Neural progenitor cell (in vitro differentiated cells): ENCODE results near the gene SLC10A2. TPM values are rescaled to one million over a fixed set of nuclear protein-coding genes. Genes with fewer than 3 reads are reported as not detected.

ENCODE experiments used
- DNase-seq: peaks from one replicate; pipeline ENCODE4 v3.0.0-alpha.2; 2016; ENCODE audit warnings: low spot score
- H2AFZ ChIP-seq: fragments of 200-600 bp; sonication (generic); replicated peaks from 2 replicates; pipeline ENCODE4 v1.6.1; 2016; ENCODE audit warnings: antibody characterized with exemption
- H3F3A ChIP-seq: fragments of 200-600 bp; sonication (generic); 2 replicates; pipeline ENCODE4 v1.6.1; 2016; ENCODE audit warnings: antibody characterized with exemption, low read depth
- H3K27ac ChIP-seq: fragments of 200-600 bp; sonication (generic); 2 replicates; pipeline ENCODE4 v1.5.1; 2016; ENCODE audit warnings: mild to moderate bottlenecking
- H3K27me3 ChIP-seq: fragments of 200-600 bp; sonication (generic); 2 replicates; pipeline ENCODE4 v1.6.1; 2016; ENCODE audit warnings: mild to moderate bottlenecking, moderate library complexity
- H3K36me3 ChIP-seq: fragments of 200-600 bp; sonication (generic); 2 replicates; pipeline ENCODE4 v1.5.1; 2016
- H3K4me1 ChIP-seq: fragments of 200-600 bp; sonication (generic); 2 replicates; pipeline ENCODE4 v1.6.1; 2016; ENCODE audit warnings: mixed run types
- H3K4me2 ChIP-seq: fragments of 200-600 bp; sonication (generic); 2 replicates; pipeline ENCODE4 v1.6.1; 2016
- H3K4me3 ChIP-seq: fragments of 200-600 bp; sonication (generic); 2 replicates; pipeline ENCODE4 v1.5.1; 2016
- H3K79me2 ChIP-seq: fragments of 200-600 bp; sonication (generic); 2 replicates; pipeline ENCODE4 v1.6.1; 2016; ENCODE audit warnings: low read depth
- H3K9ac ChIP-seq: fragments of 200-600 bp; sonication (generic); 2 replicates; pipeline ENCODE4 v1.6.1; 2016
- H3K9me3 ChIP-seq: fragments of 200-600 bp; sonication (generic); 2 replicates; pipeline ENCODE4 v1.5.1; 2016; ENCODE audit warnings: low read depth
- H4K20me1 ChIP-seq: fragments of 200-600 bp; sonication (generic); 2 replicates; pipeline ENCODE4 v1.6.1; 2016; ENCODE audit warnings: low read depth
- H3K27ac Mint-ChIP-seq: 3 replicates; pipeline ENCODE4 v1.8.0; 2021; ENCODE audit warnings: mixed read lengths
- H3K27me3 Mint-ChIP-seq: 2 replicates; pipeline ENCODE4 v1.8.0; 2022; ENCODE audit warnings: low read depth, mild to moderate bottlenecking, inconsistent platforms, moderate library complexity, mixed read lengths; ENCODE audit not compliant: insufficient read depth
- H3K36me3 Mint-ChIP-seq: 3 replicates; pipeline ENCODE4 v1.8.0; 2021; ENCODE audit warnings: mixed read lengths
- H3K4me1 Mint-ChIP-seq: 3 replicates; pipeline ENCODE4 v1.8.0; 2021; ENCODE audit warnings: mixed read lengths
- H3K4me3 Mint-ChIP-seq: 3 replicates; pipeline ENCODE4 v1.8.0; 2021; ENCODE audit warnings: mild to moderate bottlenecking, moderate library complexity, mixed read lengths
- H3K9me3 Mint-ChIP-seq: 3 replicates; pipeline ENCODE4 v1.8.0; 2020; ENCODE audit warnings: mixed read lengths
- CTCF ChIP-seq: fragments of 200-600 bp; sonication (generic); IDR thresholded peaks from 2 replicates; pipeline ENCODE4 v1.5.1; 2017; ENCODE audit warnings: antibody characterized with exemption, mild to moderate bottlenecking
- EZH2 ChIP-seq: fragments of 200-600 bp; sonication (generic); IDR thresholded peaks from 2 replicates; pipeline ENCODE4 v1.6.1; 2017; ENCODE audit warnings: antibody characterized with exemption, mild to moderate bottlenecking, moderate library complexity
- EZH2phosphoT487 ChIP-seq: fragments of 200-600 bp; sonication (generic); IDR thresholded peaks from 2 replicates; pipeline ENCODE4 v1.6.1; 2017; ENCODE audit warnings: antibody characterized with exemption
- total RNA-seq: library from RNA; depleted of rRNA; stranded (reverse); fragments of >200 nt; gene quantifications from 2 replicates; pipeline ENCODE4 v1.2.3, GENCODE V29; 2015; ENCODE audit warnings: low replicate concordance

SLC10A2 gene
- total RNA-seq, 1 donor from 2014 or later = not detected

GRCh38 chr13:103022336-103022735 lies 43.9 kb downstream of the SLC10A2 start:
- DNase-seq = no peak
- Histone ChIP-seq H3K27me3 (no peaks in the 10 kb centered on the region), H3F3A (no peaks in the 10 kb centered on the region), H2AFZ (no peak overlapping the region), H3K4me3 (no peak overlapping the region), H3K4me2 (no peak overlapping the region), H3K9ac (no peak overlapping the region), H3K79me2 (no peaks in the 10 kb centered on the region), H3K4me1 (no peaks in the 10 kb centered on the region), H3K9me3 (no peaks in the 10 kb centered on the region), H3K27ac (no peak overlapping the region), H3K36me3 (no peaks in the 10 kb centered on the region), H4K20me1 (no peaks in the 10 kb centered on the region)
- Mint-ChIP-seq H3K36me3 (no peaks in the 10 kb centered on the region), H3K9me3 (peaks cover 14% of the 10 kb centered on the region), H3K4me3 (no peak overlapping the region), H3K27ac (no peak overlapping the region), H3K4me1 (no peaks in the 10 kb centered on the region), H3K27me3 (peaks cover 3% of the 10 kb centered on the region)
- TF ChIP-seq EZH2phosphoT487 = no peak
- TF ChIP-seq EZH2 = no peak
- no peak for TF ChIP-seq CTCF

GRCh38 chr13:103018556-103018955 lies 47.7 kb downstream of the SLC10A2 start:
- H3K9me3 Mint-ChIP-seq = no peaks in the 10 kb centered on the region
- DNase-seq = no peak
- H3K4me2 ChIP-seq = no peak overlapping the region
- H2AFZ ChIP-seq = no peak overlapping the region
- no peak for TF ChIP-seq EZH2phosphoT487
- no peak for TF ChIP-seq CTCF
- no peak for TF ChIP-seq EZH2
- H3K4me3 ChIP-seq = no peak overlapping the region
- H3K9me3 ChIP-seq = no peaks in the 10 kb centered on the region
- H3K9ac ChIP-seq = no peak overlapping the region
- H3K4me1 Mint-ChIP-seq = peaks cover 4% of the 10 kb centered on the region
- H3K4me3 Mint-ChIP-seq = no peak overlapping the region
- no peaks in the 10 kb centered on the region for H3K27me3 ChIP-seq
- H3K36me3 ChIP-seq = no peaks in the 10 kb centered on the region
- no peaks in the 10 kb centered on the region for H3K4me1 ChIP-seq
- H3K79me2 ChIP-seq = no peaks in the 10 kb centered on the region
- H3K36me3 Mint-ChIP-seq = no peaks in the 10 kb centered on the region
- H3F3A ChIP-seq = no peaks in the 10 kb centered on the region
- no peaks in the 10 kb centered on the region for H4K20me1 ChIP-seq
- no peak overlapping the region for H3K27ac Mint-ChIP-seq
- H3K27me3 Mint-ChIP-seq = no peaks in the 10 kb centered on the region
- no peak overlapping the region for H3K27ac ChIP-seq

- Mint-ChIP-seq H3K4me3 (no peak overlapping the region), H3K27ac (no peak overlapping the region), H3K36me3 (no peaks in the 10 kb centered on the region), H3K27me3 (no peaks in the 10 kb centered on the region), H3K9me3 (no peaks in the 10 kb centered on the region), H3K4me1 (peaks cover 4% of the 10 kb centered on the region)
- Histone ChIP-seq H4K20me1 (no peaks in the 10 kb centered on the region), H2AFZ (no peak overlapping the region), H3K36me3 (no peaks in the 10 kb centered on the region), H3K27ac (no peak overlapping the region), H3K27me3 (no peaks in the 10 kb centered on the region), H3F3A (no peaks in the 10 kb centered on the region), H3K4me1 (no peaks in the 10 kb centered on the region), H3K4me2 (no peak overlapping the region), H3K9me3 (no peaks in the 10 kb centered on the region), H3K79me2 (no peaks in the 10 kb centered on the region), H3K9ac (no peak overlapping the region), H3K4me3 (no peak overlapping the region)
- no peak for DNase-seq
- no peak for TF ChIP-seq EZH2phosphoT487
- TF ChIP-seq CTCF = no peak
- no peak for TF ChIP-seq EZH2
Observed at GRCh38 chr13:103012646-103013045, 53.6 kb downstream of the SLC10A2 start.
